SK-N-SH treated with all-trans-retinoic acid at 6 μM for 48 hours (cell line): ENCODE results near the gene NPAS3.

Experiments used
- ATAC-seq: fragments of 200-7000 bp; cut with Tn5 transposase; 3 replicates; pipeline ENCODE4 v1.9.1; 2020; ENCODE audit warnings: mild to moderate bottlenecking, moderate library complexity
- ARNTL ChIP-seq: fragments of 450-650 bp; formaldehyde crosslinking; IDR thresholded peaks from 2 replicates; pipeline ENCODE4 v1.5.0; 2020; ENCODE audit warnings: low read depth, mild to moderate bottlenecking, moderate library complexity, borderline replicate concordance
- BACH2 ChIP-seq: fragments of 250-450 bp; sonication (Bioruptor Pico); IDR thresholded peaks from 2 replicates; pipeline ENCODE4 v1.9.0; 2021; ENCODE audit warnings: mild to moderate bottlenecking, borderline replicate concordance
- CSDC2 ChIP-seq: fragments of 250-450 bp; sonication (Bioruptor Pico); IDR thresholded peaks from 2 replicates; pipeline ENCODE4 v1.5.0; 2020; ENCODE audit warnings: mild to moderate bottlenecking, moderate library complexity
- ESRRG ChIP-seq: fragments of 250-450 bp; sonication (Bioruptor Pico); IDR thresholded peaks from 2 replicates; pipeline ENCODE4 v1.6.1; 2021; ENCODE audit warnings: mild to moderate bottlenecking
- GLIS3 ChIP-seq: fragments of 250-450 bp; sonication (Bioruptor Pico); IDR thresholded peaks from 2 replicates; pipeline ENCODE4 v1.5.0; 2020; ENCODE audit warnings: mild to moderate bottlenecking, moderate library complexity
- ISL1 ChIP-seq: fragments of 250-450 bp; sonication (Bioruptor Pico); IDR thresholded peaks from 2 replicates; pipeline ENCODE4 v2.1.2; 2022; ENCODE audit warnings: mild to moderate bottlenecking, moderate library complexity
- OSR1 ChIP-seq: fragments of 250-450 bp; sonication (Bioruptor Pico); IDR thresholded peaks from 2 replicates; pipeline ENCODE4 v1.8.0; 2022; ENCODE audit warnings: moderate library complexity, mild to moderate bottlenecking, inconsistent platforms
- PPARA ChIP-seq: fragments of 250-450 bp; sonication (Bioruptor Pico); IDR thresholded peaks from 2 replicates; pipeline ENCODE4 v1.5.0; 2020; ENCODE audit warnings: mild to moderate bottlenecking, borderline replicate concordance
- RARB ChIP-seq: fragments of 250-450 bp; sonication (Bioruptor Pico); IDR thresholded peaks from 2 replicates; pipeline ENCODE4 v1.8.0; 2021; ENCODE audit warnings: mild to moderate bottlenecking, moderate library complexity
- SNAI2 ChIP-seq: fragments of 250-450 bp; sonication (Bioruptor Pico); IDR thresholded peaks from 2 replicates; pipeline ENCODE4 v1.5.0; 2020; ENCODE audit warnings: mild to moderate bottlenecking, moderate library complexity
- TCF4 ChIP-seq: fragments of 250-450 bp; sonication (Bioruptor Pico); IDR thresholded peaks from 2 replicates; pipeline ENCODE4 v1.8.0; 2021; ENCODE audit warnings: mild to moderate bottlenecking, moderate library complexity, borderline replicate concordance
- ZC3H10 ChIP-seq: fragments of 250-450 bp; sonication (Bioruptor Pico); IDR thresholded peaks from 2 replicates; pipeline ENCODE4 v1.5.1; 2021; ENCODE audit warnings: mild to moderate bottlenecking, moderate library complexity
- ZFP3 ChIP-seq: fragments of 250-450 bp; sonication (Bioruptor Pico); IDR thresholded peaks from 2 replicates; pipeline ENCODE4 v1.5.0; 2020; ENCODE audit warnings: mild to moderate bottlenecking, moderate library complexity
- ZFP30 ChIP-seq: fragments of 450-650 bp; formaldehyde crosslinking; IDR thresholded peaks from 2 replicates; pipeline ENCODE4 v1.5.0; 2022; ENCODE audit warnings: mild to moderate bottlenecking, moderate library complexity
- ZNF565 ChIP-seq: fragments of 450-650 bp; formaldehyde crosslinking; conservative IDR thresholded peaks from 2 replicates; pipeline ENCODE4 v1.5.0; 2020; ENCODE audit warnings: low read depth, mild to moderate bottlenecking, moderate library complexity
- ZNF70 ChIP-seq: fragments of 450-650 bp; formaldehyde crosslinking; IDR thresholded peaks from 2 replicates; pipeline ENCODE4 v1.5.0; 2020; ENCODE audit warnings: mild to moderate bottlenecking, moderate library complexity
- ZNF8 ChIP-seq: fragments of 450-650 bp; formaldehyde crosslinking; IDR thresholded peaks from 2 replicates; pipeline ENCODE4 v1.5.0; 2020; ENCODE audit warnings: mild to moderate bottlenecking, moderate library complexity
- TF ChIP-seq, protein P1 (sequence below): fragments of 250-450 bp; sonication (Bioruptor Pico); IDR thresholded peaks from 2 replicates; pipeline ENCODE4 v1.5.1; 2021; ENCODE audit warnings: mild to moderate bottlenecking, moderate library complexity
- TF ChIP-seq, protein P2 (sequence below): fragments of 250-450 bp; sonication (Bioruptor Pico); IDR thresholded peaks from 2 replicates; pipeline ENCODE4 v1.5.1; 2020; ENCODE audit warnings: low read depth, mild to moderate bottlenecking, moderate library complexity
- TF ChIP-seq, protein P3 (sequence below): fragments of 250-450 bp; sonication (Bioruptor Pico); IDR thresholded peaks from 2 replicates; pipeline ENCODE4 v1.8.0; 2020; ENCODE audit warnings: mild to moderate bottlenecking, moderate library complexity, borderline replicate concordance
- TF ChIP-seq, protein P4 (sequence below): fragments of 250-450 bp; sonication (Bioruptor Pico); IDR thresholded peaks from 2 replicates; pipeline ENCODE4 v1.5.0; 2020; ENCODE audit warnings: mild to moderate bottlenecking, moderate library complexity

Gene NPAS3

DNA sequence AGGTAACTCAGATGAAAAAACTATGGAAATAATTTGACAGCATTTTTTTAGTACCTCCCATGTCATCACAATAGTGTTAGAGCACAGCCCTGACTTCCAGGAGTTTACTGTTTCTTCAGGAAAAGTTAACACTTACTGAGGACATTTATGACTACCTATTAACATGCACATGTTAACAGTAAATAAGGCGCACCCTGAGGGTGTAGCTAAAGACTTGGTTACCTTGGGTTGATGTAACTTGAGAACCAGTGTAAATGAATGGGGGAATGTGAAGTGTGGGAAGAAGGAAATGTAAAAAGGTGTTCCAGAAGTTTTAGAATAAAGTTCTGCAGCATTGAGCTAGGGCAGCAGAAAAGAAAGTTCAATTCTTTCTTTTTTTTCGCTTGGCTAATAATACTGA, 646.0 kb downstream of the NPAS3 start:
- no peak for ATAC-seq
- TF ChIP-seq ESRRG (CRISPR knock-in tag): no peak
- TF ChIP-seq OSR1 (CRISPR knock-in tag): no peak
- TF ChIP-seq BACH2 (CRISPR knock-in tag): no peak
- no peak for TF ChIP-seq ZC3H10 (CRISPR knock-in tag)
- no peak for TF ChIP-seq ARNTL (CRISPR knock-in tag)
- TF ChIP-seq, all 23 proteins: peak for 0

DNA sequence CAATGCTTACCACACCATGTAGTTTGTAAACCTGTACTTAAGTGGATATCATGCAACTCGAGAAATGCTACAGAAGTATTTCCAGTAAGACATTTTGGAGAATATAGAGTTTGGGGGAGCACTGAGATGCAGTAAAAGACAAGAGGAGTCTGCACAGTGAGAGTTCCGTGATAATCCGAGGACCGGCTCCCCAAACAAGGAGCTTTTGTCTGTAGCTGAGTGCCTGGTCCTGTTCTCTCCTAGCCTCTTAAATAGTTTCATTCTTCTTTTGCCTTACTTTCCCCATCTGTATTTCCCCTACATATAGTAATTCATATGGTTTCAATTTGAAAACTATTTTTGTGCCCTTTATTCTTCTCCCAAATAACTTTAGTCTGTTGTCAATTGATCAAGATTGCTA, 648.1 kb downstream of the NPAS3 start:
- no peak for ATAC-seq
- TF ChIP-seq ZNF8 (CRISPR knock-in tag) (no peak), TCF4 (no peak), ARNTL (CRISPR knock-in tag) (no peak), ZNF70 (no peak), ZNF565 (CRISPR knock-in tag) (no peak)
- TF ChIP-seq, protein P1, sequence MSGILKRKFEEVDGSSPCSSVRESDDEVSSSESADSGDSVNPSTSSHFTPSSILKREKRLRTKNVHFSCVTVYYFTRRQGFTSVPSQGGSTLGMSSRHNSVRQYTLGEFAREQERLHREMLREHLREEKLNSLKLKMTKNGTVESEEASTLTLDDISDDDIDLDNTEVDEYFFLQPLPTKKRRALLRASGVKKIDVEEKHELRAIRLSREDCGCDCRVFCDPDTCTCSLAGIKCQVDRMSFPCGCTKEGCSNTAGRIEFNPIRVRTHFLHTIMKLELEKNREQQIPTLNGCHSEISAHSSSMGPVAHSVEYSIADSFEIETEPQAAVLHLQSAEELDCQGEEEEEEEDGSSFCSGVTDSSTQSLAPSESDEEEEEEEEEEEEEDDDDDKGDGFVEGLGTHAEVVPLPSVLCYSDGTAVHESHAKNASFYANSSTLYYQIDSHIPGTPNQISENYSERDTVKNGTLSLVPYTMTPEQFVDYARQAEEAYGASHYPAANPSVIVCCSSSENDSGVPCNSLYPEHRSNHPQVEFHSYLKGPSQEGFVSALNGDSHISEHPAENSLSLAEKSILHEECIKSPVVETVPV (CRISPR knock-in tag): no peak

DNA sequence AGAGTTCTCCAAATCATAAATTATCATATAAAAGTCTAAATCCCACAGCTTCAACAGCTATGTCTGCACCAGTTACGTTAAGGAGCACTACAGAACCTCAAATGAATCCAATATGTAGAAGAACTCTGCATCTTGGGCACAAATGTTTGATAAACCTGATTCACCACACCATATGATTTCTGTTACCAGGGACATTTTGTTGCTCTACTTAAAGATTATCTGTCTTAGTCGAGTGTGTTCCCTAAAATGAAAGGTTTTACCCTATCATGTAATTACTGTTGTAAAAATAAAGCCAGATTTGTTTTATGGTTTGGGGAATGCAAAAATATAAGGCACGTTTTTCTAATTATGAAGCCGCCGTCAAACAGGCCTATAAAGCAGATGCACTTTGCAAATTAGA, 649.1 kb downstream of the NPAS3 start:
- no peak for ATAC-seq
- TF ChIP-seq SNAI2: no peak
- peak; percentile 33; the same call in 1 of the 2 replicates for TF ChIP-seq TCF4

DNA sequence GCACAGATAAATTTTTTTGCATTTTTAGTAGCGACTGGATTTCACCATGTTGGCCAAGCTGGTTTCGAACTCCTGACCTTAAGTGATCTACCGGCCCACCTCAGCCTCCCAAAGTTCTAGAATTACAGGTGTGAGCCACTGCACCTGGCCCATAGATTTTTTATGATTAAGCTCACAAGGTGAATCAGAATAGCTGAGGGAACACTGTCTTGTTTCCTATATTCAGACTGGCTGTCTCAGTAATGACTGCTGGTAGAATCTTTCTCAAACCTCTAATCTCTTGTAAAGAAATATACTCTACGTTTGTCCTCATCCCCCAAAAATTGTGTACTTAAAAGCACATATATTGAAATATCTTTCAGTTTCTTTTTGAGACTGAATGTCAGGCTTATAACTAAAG, 650.1 kb downstream of the NPAS3 start:
- ATAC-seq: no peak
- TF ChIP-seq PPARA (no peak), ZNF565 (CRISPR knock-in tag) (no peak), ZFP30 (CRISPR knock-in tag) (no peak), ZNF70 (no peak), BACH2 (CRISPR knock-in tag) (no peak), TCF4 (no peak), ISL1 (CRISPR knock-in tag) (no peak), ZFP3 (CRISPR knock-in tag) (no peak), SNAI2 (no peak), RARB (no peak), CSDC2 (CRISPR knock-in tag) (no peak), ARNTL (CRISPR knock-in tag) (no peak)
- TF ChIP-seq, protein P2, sequence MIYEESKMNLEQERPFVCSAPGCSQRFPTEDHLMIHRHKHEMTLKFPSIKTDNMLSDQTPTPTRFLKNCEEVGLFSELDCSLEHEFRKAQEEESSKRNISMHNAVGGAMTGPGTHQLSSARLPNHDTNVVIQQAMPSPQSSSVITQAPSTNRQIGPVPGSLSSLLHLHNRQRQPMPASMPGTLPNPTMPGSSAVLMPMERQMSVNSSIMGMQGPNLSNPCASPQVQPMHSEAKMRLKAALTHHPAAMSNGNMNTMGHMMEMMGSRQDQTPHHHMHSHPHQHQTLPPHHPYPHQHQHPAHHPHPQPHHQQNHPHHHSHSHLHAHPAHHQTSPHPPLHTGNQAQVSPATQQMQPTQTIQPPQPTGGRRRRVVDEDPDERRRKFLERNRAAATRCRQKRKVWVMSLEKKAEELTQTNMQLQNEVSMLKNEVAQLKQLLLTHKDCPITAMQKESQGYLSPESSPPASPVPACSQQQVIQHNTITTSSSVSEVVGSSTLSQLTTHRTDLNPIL (CRISPR knock-in tag): no peak
- TF ChIP-seq, protein P3, sequence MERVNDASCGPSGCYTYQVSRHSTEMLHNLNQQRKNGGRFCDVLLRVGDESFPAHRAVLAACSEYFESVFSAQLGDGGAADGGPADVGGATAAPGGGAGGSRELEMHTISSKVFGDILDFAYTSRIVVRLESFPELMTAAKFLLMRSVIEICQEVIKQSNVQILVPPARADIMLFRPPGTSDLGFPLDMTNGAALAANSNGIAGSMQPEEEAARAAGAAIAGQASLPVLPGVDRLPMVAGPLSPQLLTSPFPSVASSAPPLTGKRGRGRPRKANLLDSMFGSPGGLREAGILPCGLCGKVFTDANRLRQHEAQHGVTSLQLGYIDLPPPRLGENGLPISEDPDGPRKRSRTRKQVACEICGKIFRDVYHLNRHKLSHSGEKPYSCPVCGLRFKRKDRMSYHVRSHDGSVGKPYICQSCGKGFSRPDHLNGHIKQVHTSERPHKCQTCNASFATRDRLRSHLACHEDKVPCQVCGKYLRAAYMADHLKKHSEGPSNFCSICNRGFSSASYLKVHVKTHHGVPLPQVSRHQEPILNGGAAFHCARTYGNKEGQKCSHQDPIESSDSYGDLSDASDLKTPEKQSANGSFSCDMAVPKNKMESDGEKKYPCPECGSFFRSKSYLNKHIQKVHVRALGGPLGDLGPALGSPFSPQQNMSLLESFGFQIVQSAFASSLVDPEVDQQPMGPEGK (CRISPR knock-in tag): no peak

DNA sequence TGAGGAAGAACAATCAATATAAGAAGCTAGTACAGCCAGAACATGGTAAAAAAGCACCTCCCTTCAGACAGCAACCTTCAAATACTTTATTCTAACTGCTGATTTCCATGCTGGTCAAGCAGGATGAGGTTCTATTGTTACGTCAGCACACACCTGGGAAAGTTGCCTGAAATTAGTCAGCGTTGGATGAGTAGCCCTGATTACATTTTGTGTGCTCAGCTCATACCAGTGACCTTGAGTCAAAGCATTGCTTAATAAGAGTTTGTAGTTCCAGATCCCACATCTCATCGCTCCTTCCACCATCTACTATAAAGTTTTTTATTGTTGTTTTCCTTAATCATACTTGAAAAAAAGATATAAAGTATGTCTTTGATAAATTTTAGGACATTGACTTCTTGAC, 650.7 kb downstream of the NPAS3 start:
- TF ChIP-seq ZC3H10 (CRISPR knock-in tag) (no peak), ZFP30 (CRISPR knock-in tag) (no peak), ARNTL (CRISPR knock-in tag) (no peak), ZFP3 (CRISPR knock-in tag) (no peak), GLIS3 (CRISPR knock-in tag) (no peak), SNAI2 (no peak), OSR1 (CRISPR knock-in tag) (no peak), TCF4 (no peak), ESRRG (CRISPR knock-in tag) (no peak)
- TF ChIP-seq, protein P4, sequence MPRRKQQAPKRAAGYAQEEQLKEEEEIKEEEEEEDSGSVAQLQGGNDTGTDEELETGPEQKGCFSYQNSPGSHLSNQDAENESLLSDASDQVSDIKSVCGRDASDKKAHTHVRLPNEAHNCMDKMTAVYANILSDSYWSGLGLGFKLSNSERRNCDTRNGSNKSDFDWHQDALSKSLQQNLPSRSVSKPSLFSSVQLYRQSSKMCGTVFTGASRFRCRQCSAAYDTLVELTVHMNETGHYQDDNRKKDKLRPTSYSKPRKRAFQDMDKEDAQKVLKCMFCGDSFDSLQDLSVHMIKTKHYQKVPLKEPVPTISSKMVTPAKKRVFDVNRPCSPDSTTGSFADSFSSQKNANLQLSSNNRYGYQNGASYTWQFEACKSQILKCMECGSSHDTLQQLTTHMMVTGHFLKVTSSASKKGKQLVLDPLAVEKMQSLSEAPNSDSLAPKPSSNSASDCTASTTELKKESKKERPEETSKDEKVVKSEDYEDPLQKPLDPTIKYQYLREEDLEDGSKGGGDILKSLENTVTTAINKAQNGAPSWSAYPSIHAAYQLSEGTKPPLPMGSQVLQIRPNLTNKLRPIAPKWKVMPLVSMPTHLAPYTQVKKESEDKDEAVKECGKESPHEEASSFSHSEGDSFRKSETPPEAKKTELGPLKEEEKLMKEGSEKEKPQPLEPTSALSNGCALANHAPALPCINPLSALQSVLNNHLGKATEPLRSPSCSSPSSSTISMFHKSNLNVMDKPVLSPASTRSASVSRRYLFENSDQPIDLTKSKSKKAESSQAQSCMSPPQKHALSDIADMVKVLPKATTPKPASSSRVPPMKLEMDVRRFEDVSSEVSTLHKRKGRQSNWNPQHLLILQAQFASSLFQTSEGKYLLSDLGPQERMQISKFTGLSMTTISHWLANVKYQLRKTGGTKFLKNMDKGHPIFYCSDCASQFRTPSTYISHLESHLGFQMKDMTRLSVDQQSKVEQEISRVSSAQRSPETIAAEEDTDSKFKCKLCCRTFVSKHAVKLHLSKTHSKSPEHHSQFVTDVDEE: no peak
- TF ChIP-seq, protein P2 (CRISPR knock-in tag): no peak
- TF ChIP-seq, protein P3 (CRISPR knock-in tag): no peak
- TF ChIP-seq, protein P1 (CRISPR knock-in tag): no peak
- ATAC-seq: no peak; the same call in 2 of the 3 replicates
